SJCRH30 (cell line): ENCODE measurements around the gene SLC38A11. TPM values are rescaled to one million over a fixed set of nuclear protein-coding genes. Genes with fewer than 3 reads are reported as not detected.
"Not testable (repeated sequence)": the region's sequence is repeated elsewhere in the genome, so short reads cannot be mapped to it uniquely, and the experiment has no call there.

Experiments used
- DNase-seq, 2 experiments: peaks; one replicate each; pipeline ENCODE4 v3.0.0-alpha.2; 2015 to 2020
- H3K27ac ChIP-seq: fragments of 250-450 bp; sonication (Bioruptor Pico); 2 replicates; pipeline ENCODE4 v1.5.1; 2020; ENCODE audit warnings: mild to moderate bottlenecking, moderate library complexity
- H3K27me3 ChIP-seq: fragments of 250-450 bp; sonication (Bioruptor Pico); 2 replicates; pipeline ENCODE4 v1.5.1; 2020; ENCODE audit warnings: mild to moderate bottlenecking, moderate library complexity
- H3K36me3 ChIP-seq: fragments of 250-450 bp; sonication (Bioruptor Pico); 2 replicates; pipeline ENCODE4 v1.5.1; 2020; ENCODE audit warnings: mild to moderate bottlenecking, moderate library complexity
- H3K4me1 ChIP-seq: fragments of 250-450 bp; sonication (Bioruptor Pico); 2 replicates; pipeline ENCODE4 v1.5.1; 2020; ENCODE audit warnings: mild to moderate bottlenecking, moderate library complexity
- H3K4me3 ChIP-seq: fragments of 250-450 bp; sonication (Bioruptor Pico); 2 replicates; pipeline ENCODE4 v1.5.1; 2020; ENCODE audit warnings: mild to moderate bottlenecking, moderate library complexity
- H3K9me3 ChIP-seq: fragments of 250-450 bp; sonication (Bioruptor Pico); replicated peaks from 2 replicates; pipeline ENCODE4 v1.5.1; 2020; ENCODE audit warnings: mild to moderate bottlenecking, moderate library complexity
- total RNA-seq: library from RNA; depleted of rRNA; stranded (reverse); fragments of >200 nt; shearing (Covaris generic); gene quantifications from 2 replicates; pipeline ENCODE4 v1.2.3, GENCODE V29; 2014; rRNA removed

SLC38A11 gene
- total RNA-seq, 1 experiment from 2014 or later = 0.18 TPM

- H3K36me3 ChIP-seq = no peaks in the 10 kb centered on the region
- DNase-seq = no peak
Observed at GRCh38 chr2:164860694-164861042, 94.7 kb downstream of the SLC38A11 start.

GRCh38 chr2:164859906-164860693, 95.2 kb downstream of the SLC38A11 start:
- not testable (repeated sequence) for H3K4me1 ChIP-seq, DNase-seq, H3K9me3 ChIP-seq, H3K4me3 ChIP-seq, H3K36me3 ChIP-seq, H3K27me3 ChIP-seq, H3K27ac ChIP-seq

More at GRCh38 chr2:164860694-164861042, 94.7 kb downstream of the SLC38A11 start:
- no peaks in the 10 kb centered on the region for H3K27me3 ChIP-seq
- H3K4me1 ChIP-seq = 0 out of 2 replicates have a peak, but pooled peaks cover 3% of the 10 kb centered on the region
- H3K4me3 ChIP-seq = no peak overlapping the region
- no peak overlapping the region for H3K27ac ChIP-seq
- no peaks in the 10 kb centered on the region for H3K9me3 ChIP-seq

- H3K9me3 ChIP-seq = no peaks in the 10 kb centered on the region
- H3K36me3 ChIP-seq = no peaks in the 10 kb centered on the region
- no peak for DNase-seq
- H3K4me3 ChIP-seq = no peak overlapping the region
- 0 out of 2 replicates have a peak, but pooled peaks cover 3% of the 10 kb centered on the region for H3K4me1 ChIP-seq
- no peak overlapping the region for H3K27ac ChIP-seq
- H3K27me3 ChIP-seq = no peaks in the 10 kb centered on the region
Observed at GRCh38 chr2:164859251-164859818, 96.0 kb downstream of the SLC38A11 start.

- Histone ChIP-seq H3K4me3 (no peak overlapping the region), H3K27me3 (no peaks in the 10 kb centered on the region), H3K36me3 (no peaks in the 10 kb centered on the region), H3K27ac (no peak overlapping the region), H3K9me3 (no peaks in the 10 kb centered on the region), H3K4me1 (no peaks in the 10 kb centered on the region)
- no peak for DNase-seq
Observed at GRCh38 chr2:164852086-164852485, 103.2 kb downstream of the SLC38A11 start.

GRCh38 chr2:164850235-164850634, 105.1 kb downstream of the SLC38A11 start:
- Histone ChIP-seq H3K4me3 (no peak overlapping the region), H3K9me3 (no peaks in the 10 kb centered on the region), H3K27ac (no peak overlapping the region), H3K4me1 (no peaks in the 10 kb centered on the region), H3K27me3 (no peaks in the 10 kb centered on the region), H3K36me3 (no peaks in the 10 kb centered on the region)
- DNase-seq = no peak

GRCh38 chr2:164849506-164849905, 105.8 kb downstream of the SLC38A11 start:
- no peak overlapping the region for H3K4me3 ChIP-seq
- no peaks in the 10 kb centered on the region for H3K9me3 ChIP-seq
- no peaks in the 10 kb centered on the region for H3K36me3 ChIP-seq
- H3K4me1 ChIP-seq = no peaks in the 10 kb centered on the region
- DNase-seq = no peak
- no peak overlapping the region for H3K27ac ChIP-seq
- no peaks in the 10 kb centered on the region for H3K27me3 ChIP-seq

- no peaks in the 10 kb centered on the region for H3K9me3 ChIP-seq
- no peaks in the 10 kb centered on the region for H3K36me3 ChIP-seq
- H3K4me1 ChIP-seq = no peaks in the 10 kb centered on the region
- no peaks in the 10 kb centered on the region for H3K27me3 ChIP-seq
- H3K4me3 ChIP-seq = no peak overlapping the region
- no peak overlapping the region for H3K27ac ChIP-seq
- no peak for DNase-seq
Observed at GRCh38 chr2:164847981-164848741, 107.2 kb downstream of the SLC38A11 start.

GRCh38 chr2:164847291-164847690, 108.0 kb downstream of the SLC38A11 start:
- H3K27ac ChIP-seq = no peak overlapping the region
- no peaks in the 10 kb centered on the region for H3K9me3 ChIP-seq
- no peaks in the 10 kb centered on the region for H3K36me3 ChIP-seq
- H3K4me3 ChIP-seq = no peak overlapping the region
- DNase-seq = no peak
- no peaks in the 10 kb centered on the region for H3K27me3 ChIP-seq
- H3K4me1 ChIP-seq = no peaks in the 10 kb centered on the region

GRCh38 chr2:164846276-164846675, 109.0 kb downstream of the SLC38A11 start:
- Histone ChIP-seq H3K9me3 (no peaks in the 10 kb centered on the region), H3K27ac (no peak overlapping the region), H3K4me3 (no peak overlapping the region), H3K27me3 (no peaks in the 10 kb centered on the region), H3K36me3 (no peaks in the 10 kb centered on the region), H3K4me1 (no peaks in the 10 kb centered on the region)
- no peak for DNase-seq

Other genes starting within 250 kb of the SLC38A11 start
- gene COBLL1, start 113.7 kb downstream of the SLC38A11 start, total RNA-seq = 12.5 and 16.2 TPM in 2 replicates
- 6.1 and 7.7 TPM in 2 replicates for gene SCN3A, start 248.5 kb upstream of the SLC38A11 start, total RNA-seq